A549 (cell line): Measurements from ENCODE around the gene TJP3. TPM values are rescaled to one million over a fixed set of nuclear protein-coding genes. Genes with fewer than 3 reads are reported as not detected.
A peak's percentile ranks its signal among the peaks of the same experiment; 100 is the strongest.

Experiments used
- ATAC-seq, 2 experiments: fragments of 200-7000 bp in 1 of 2; fragments of >200 bp in 1 of 2; cut with Nextera tagmentation in 1 of 2; cut with Tn5 transposase in 1 of 2; 3 replicates each; pipeline versions ENCODE4 v1.8.0 to v1.9.1; 2018 to 2020; ENCODE audit warnings: mild to moderate bottlenecking in 1 of 2, moderate library complexity in 1 of 2
- CTCF ChIA-PET: fragments of 300-600 bp; sonication (Branson Sonifier 250); formaldehyde crosslinking; extraction: SDS; loops from one replicate; lab custom pipeline; 2021; ENCODE audit warnings: antibody characterized with exemption, inconsistent platforms; lab: Yijun Ruan, JAX
- POLR2A ChIA-PET: fragments of 350-600 bp; formaldehyde crosslinking; extraction: SDS; loops from one replicate; lab custom pipeline; 2021; ENCODE audit warnings: antibody characterized with exemption, inconsistent platforms; lab: Yijun Ruan, JAX
- DNase-seq, 2 experiments: peaks; one replicate each; pipeline versions ENCODE4 v3.0.0 to v3.0.0-alpha.2; 2011 to 2016; ENCODE audit warnings: low read depth in 1 of 2, low spot score in 1 of 2
- FAIRE-seq: peaks from 2 replicates; lab custom pipeline; 2011; peaks lifted over from hg19 to GRCh38; lab: Jason Lieb, UNC
- H3K27ac ChIP-seq, 2 experiments: fragments of >200 bp; sonication (Bioruptor Twin); formaldehyde crosslinking; 3 replicates each; pipeline ENCODE4 v1.5.1; 2016 to 2017
- H3K4me1 ChIP-seq: fragments of >200 bp; sonication (Bioruptor Twin); formaldehyde crosslinking; 3 replicates; pipeline ENCODE4 v1.6.1; 2016
- H3K4me2 ChIP-seq: fragments of >200 bp; sonication (Bioruptor Twin); formaldehyde crosslinking; 3 replicates; pipeline ENCODE4 v1.6.1; 2016
- H3K4me3 ChIP-seq: fragments of >200 bp; sonication (Bioruptor Twin); formaldehyde crosslinking; 3 replicates; pipeline ENCODE4 v1.5.1; 2016
- H3K9me3 ChIP-seq: fragments of >200 bp; sonication (Bioruptor Twin); formaldehyde crosslinking; 3 replicates; pipeline ENCODE4 v1.6.1; 2016
- BHLHE40 ChIP-seq: IDR thresholded peaks from 2 replicates; pipeline ENCODE4 v1.6.1; 2012; ENCODE audit warnings: low read depth, low read length, inconsistent platforms
- CBX2 ChIP-seq: fragments of 200-600 bp; sonication (generic); IDR thresholded peaks from 2 replicates; pipeline ENCODE4 v1.6.1; 2016; ENCODE audit warnings: low read depth, mild to moderate bottlenecking, borderline replicate concordance
- CHD2 ChIP-seq: fragments of 150-350 bp; IDR thresholded peaks from 2 replicates; pipeline ENCODE4 v1.6.1; 2014; ENCODE audit warnings: low read length; ENCODE audit not compliant: partially characterized antibody
- EHMT2 ChIP-seq: fragments of 200-600 bp; sonication (generic); IDR thresholded peaks from 2 replicates; pipeline ENCODE4 v1.6.1; 2016; ENCODE audit warnings: antibody characterized with exemption, low read depth, mild to moderate bottlenecking, moderate library complexity
- HDAC2 ChIP-seq: fragments of 200-600 bp; sonication (generic); IDR thresholded peaks from 2 replicates; pipeline ENCODE4 v1.6.1; 2016
- HEYL ChIP-seq: fragments of 250-450 bp; sonication (Bioruptor Pico); IDR thresholded peaks from 2 replicates; pipeline ENCODE4 v1.8.0; 2021; ENCODE audit warnings: mild to moderate bottlenecking, moderate library complexity
- HOXB5 ChIP-seq: fragments of 250-450 bp; sonication (Bioruptor Pico); IDR thresholded peaks from 2 replicates; pipeline ENCODE4 v1.5.0; 2020; ENCODE audit warnings: mild to moderate bottlenecking, moderate library complexity
- JUNB ChIP-seq: fragments of >200 bp; sonication (Bioruptor Twin); formaldehyde crosslinking; IDR thresholded peaks from 2 replicates; pipeline ENCODE4 v1.6.1; 2016
- KDM1A ChIP-seq: fragments of 200-600 bp; sonication (generic); IDR thresholded peaks from 2 replicates; pipeline ENCODE4 v1.6.1; 2016; ENCODE audit warnings: low read depth, mild to moderate bottlenecking
- MAFK ChIP-seq: fragments of 450-650 bp; IDR thresholded peaks from 2 replicates; pipeline ENCODE4 v1.6.1; 2014; ENCODE audit not compliant: partially characterized antibody
- MAZ ChIP-seq: fragments of 150-350 bp; IDR thresholded peaks from 2 replicates; pipeline ENCODE4 v1.6.1; 2014; ENCODE audit warnings: antibody characterized with exemption, low read depth, low read length, borderline replicate concordance
- MYC ChIP-seq: IDR thresholded peaks from 2 replicates; pipeline ENCODE4 v1.6.1; 2012; ENCODE audit warnings: mild to moderate bottlenecking, inconsistent platforms, low read length, improper control_type of control experiment, borderline replicate concordance
- PHF8 ChIP-seq: fragments of 200-600 bp; sonication (generic); IDR thresholded peaks from 2 replicates; pipeline ENCODE4 v1.6.1; 2016; ENCODE audit warnings: low read depth, mild to moderate bottlenecking, antibody characterized with exemption, moderate library complexity, borderline replicate concordance
- POLR2A ChIP-seq: IDR thresholded peaks from 2 replicates; pipeline ENCODE4 v1.6.1; 2012; ENCODE audit warnings: mild to moderate bottlenecking, low read length
- POLR2AphosphoS2 ChIP-seq: conservative IDR thresholded peaks from 2 replicates; pipeline ENCODE4 v1.6.1; 2012; ENCODE audit warnings: low read length, improper control_type of control experiment, inconsistent platforms
- RAD21 ChIP-seq, 2 experiments: fragments of >200 bp in 1 of 2; sonication (Bioruptor Twin) in 1 of 2; formaldehyde crosslinking in 1 of 2; IDR thresholded peaks in 1 of 2; conservative IDR thresholded peaks in 1 of 2; 2 replicates in 1 of 2; 3 replicates in 1 of 2; pipeline ENCODE4 v1.6.1; 2012 to 2018; ENCODE audit warnings: inconsistent platforms in 1 of 2
- RNF2 ChIP-seq: fragments of 200-600 bp; sonication (generic); IDR thresholded peaks from 2 replicates; pipeline ENCODE4 v1.6.1; 2016; ENCODE audit warnings: low read depth, mild to moderate bottlenecking, antibody characterized with exemption, moderate library complexity, borderline replicate concordance
- TFCP2L1 ChIP-seq: fragments of 250-450 bp; sonication (Bioruptor Pico); IDR thresholded peaks from 2 replicates; pipeline ENCODE4 v1.5.0; 2021; ENCODE audit warnings: mild to moderate bottlenecking
- ZC3H11A ChIP-seq: fragments of 450-650 bp; IDR thresholded peaks from 2 replicates; pipeline ENCODE4 v1.6.1; 2014; ENCODE audit warnings: antibody characterized with exemption, mild to moderate bottlenecking
- ZSCAN20 ChIP-seq: fragments of 250-450 bp; sonication (Bioruptor Pico); IDR thresholded peaks from 2 replicates; pipeline ENCODE4 v1.8.0; 2022; ENCODE audit warnings: mild to moderate bottlenecking, moderate library complexity
- WGBS: methylation state at CpG from one replicate; pipeline ENCODE4 v1.1.6; 2017; ENCODE audit errors: missing lambda C conversion rate; 5-methylcytosine and 5-hydroxymethylcytosine counted together
- polyA plus RNA-seq, 4 experiments: library from polyadenylated mRNA; depleted of rRNA in 3 of 4; stranded (reverse); fragments of >200 nt; fragmentation: RNase III in 1 of 4; extraction: RNeasy Plus Mini Kit Qiagen cat#74134 plus additional on column Dnase treatment in 1 of 4; gene quantifications; 2 replicates in 3 of 4; 3 replicates in 1 of 4; pipeline ENCODE4 v1.2.3, GENCODE V29; 2011 to 2017
- TF ChIP-seq, protein P1 (sequence below): fragments of 250-450 bp; sonication (Bioruptor Pico); IDR thresholded peaks from 2 replicates; pipeline ENCODE4 v1.5.0; 2021; ENCODE audit warnings: mild to moderate bottlenecking, moderate library complexity, borderline replicate concordance
- TF ChIP-seq, protein P2 (sequence below): fragments of 200-600 bp; sonication (generic); IDR thresholded peaks from 2 replicates; pipeline ENCODE4 v1.6.1; 2016; ENCODE audit warnings: antibody characterized with exemption, mild to moderate bottlenecking, moderate library complexity

Gene TJP3
- polyA plus RNA-seq, 2 of the 4 experiments (the other 2 are of a cell fraction) = 1.5 to 2.3 TPM

DNA sequence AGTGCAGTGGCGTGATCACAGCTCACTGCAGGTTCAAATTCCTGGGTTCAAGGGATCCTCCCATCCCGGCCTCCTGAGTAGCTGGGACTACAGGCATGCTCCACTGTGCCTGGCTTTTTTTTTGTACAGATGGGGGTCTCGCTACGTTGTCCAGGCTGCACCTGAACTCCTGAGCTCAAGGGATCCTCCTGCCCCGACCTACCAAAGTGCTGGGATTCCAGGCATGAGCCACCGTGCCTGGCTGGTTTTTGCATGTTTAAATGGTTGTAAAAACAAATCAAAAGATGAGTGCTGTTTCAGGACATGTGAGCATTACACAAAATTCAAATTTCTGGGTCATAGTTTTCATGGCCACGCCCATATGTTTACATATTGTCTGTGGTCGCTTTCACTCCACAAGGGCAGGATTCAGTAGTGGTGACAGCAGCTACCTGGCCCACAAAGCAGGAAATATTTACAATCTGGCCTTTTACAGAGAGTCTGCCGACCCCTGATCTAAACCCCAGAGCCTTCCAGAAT is 72.7 kb downstream of the TJP3 start:
- 41% methylated on average over 5 of the region's 9 CpGs for whole genome bisulfite sequencing
- CTCF ChIA-PET = interaction anchor here (0.7 kb wide), 1 partner anchor 19 kb away, joined by 3 read pairs; the partner anchor contains the start of genes APBA3 and MRPL54
- POLR2A ChIA-PET = no interaction called here
- peaks cover 19% of the 10 kb centered on the region for H3K9me3 ChIP-seq
- FAIRE-seq = no peak
- peaks cover 9% of the 10 kb centered on the region; the same call in 1 of the 3 replicates for H3K4me1 ChIP-seq
- H3K4me2 ChIP-seq = no peak overlapping the region
- H3K27ac ChIP-seq = no peak overlapping the region
- no peak for DNase-seq
- no peak for TF ChIP-seq ZSCAN20 (CRISPR knock-in tag)
- TF ChIP-seq POLR2AphosphoS2 = no peak
- no peak for TF ChIP-seq BHLHE40
- no peak for ATAC-seq
- H3K4me3 ChIP-seq = no peak overlapping the region

DNA sequence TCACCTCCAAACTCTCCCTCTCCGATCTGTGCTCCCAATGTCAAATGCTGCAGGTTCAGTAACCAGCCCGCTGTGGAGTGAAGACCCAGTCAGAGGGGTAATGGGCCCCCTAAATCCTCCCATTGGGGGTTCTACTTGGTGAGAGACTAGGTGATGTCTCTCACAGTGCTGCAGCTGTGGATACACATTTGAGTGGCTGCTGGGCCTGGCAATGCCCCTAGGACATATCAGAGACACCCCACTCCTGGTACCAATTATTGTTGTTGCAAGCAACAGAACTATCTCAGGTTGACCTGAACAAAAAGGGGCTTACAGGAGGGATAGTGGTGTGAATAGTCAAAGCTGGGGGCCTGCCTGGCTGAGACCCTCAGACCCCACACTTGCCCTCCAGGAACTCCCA is 73.4 kb downstream of the TJP3 start:
- FAIRE-seq = no peak
- no peak for TF ChIP-seq EHMT2
- TF ChIP-seq, protein P1, sequence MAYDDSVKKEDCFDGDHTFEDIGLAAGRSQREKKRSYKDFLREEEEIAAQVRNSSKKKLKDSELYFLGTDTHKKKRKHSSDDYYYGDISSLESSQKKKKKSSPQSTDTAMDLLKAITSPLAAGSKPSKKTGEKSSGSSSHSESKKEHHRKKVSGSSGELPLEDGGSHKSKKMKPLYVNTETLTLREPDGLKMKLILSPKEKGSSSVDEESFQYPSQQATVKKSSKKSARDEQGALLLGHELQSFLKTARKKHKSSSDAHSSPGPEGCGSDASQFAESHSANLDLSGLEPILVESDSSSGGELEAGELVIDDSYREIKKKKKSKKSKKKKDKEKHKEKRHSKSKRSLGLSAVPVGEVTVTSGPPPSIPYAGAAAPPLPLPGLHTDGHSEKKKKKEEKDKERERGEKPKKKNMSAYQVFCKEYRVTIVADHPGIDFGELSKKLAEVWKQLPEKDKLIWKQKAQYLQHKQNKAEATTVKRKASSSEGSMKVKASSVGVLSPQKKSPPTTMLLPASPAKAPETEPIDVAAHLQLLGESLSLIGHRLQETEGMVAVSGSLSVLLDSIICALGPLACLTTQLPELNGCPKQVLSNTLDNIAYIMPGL (CRISPR knock-in tag) = no peak
- no peak for TF ChIP-seq CHD2
- no peak for TF ChIP-seq JUNB
- no peak for TF ChIP-seq RAD21 (conservative IDR thresholded peaks at IDR 0.05 in 1 of 2, IDR thresholded peaks at IDR 0.05 in 1 of 2)
- TF ChIP-seq MAZ = no peak
- TF ChIP-seq MYC = no peak
- TF ChIP-seq, all 56 proteins: peak for 0
- H3K27ac ChIP-seq = no peak overlapping the region
- ChIA-PET CTCF (interaction anchor here (0.6 kb wide), 1 partner anchor 206 kb away, joined by 4 read pairs; no protein-coding TSS in a partner anchor), POLR2A (no interaction called here)
- peaks cover 19% of the 10 kb centered on the region for H3K9me3 ChIP-seq
- DNase-seq (no peak), ATAC-seq (no peak)
- WGBS = 87% methylated on average over 2 of the region's 2 CpGs
- peaks cover 9% of the 10 kb centered on the region; the same call in 1 of the 3 replicates for H3K4me1 ChIP-seq
- H3K4me2 ChIP-seq = no peak overlapping the region
- no peak overlapping the region for H3K4me3 ChIP-seq

DNA sequence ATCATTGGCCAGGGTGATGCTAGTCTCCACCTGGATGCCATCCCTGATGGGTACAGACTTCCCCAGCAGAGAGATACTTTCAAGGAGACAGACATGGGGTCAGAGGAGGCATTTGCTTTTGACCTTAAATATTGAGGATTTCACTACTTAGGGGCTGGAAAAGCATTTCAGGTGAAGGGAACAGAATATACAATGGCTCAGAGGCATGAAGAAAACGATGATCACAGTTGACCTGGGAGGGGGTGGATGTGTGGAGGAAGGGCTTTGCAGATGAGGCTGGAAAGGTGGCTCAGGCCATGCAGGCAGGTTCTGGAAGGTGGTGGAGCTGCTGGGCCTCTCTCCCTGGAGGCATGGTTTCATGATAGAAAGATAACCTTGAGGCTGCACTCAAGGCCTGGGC is 74.1 kb downstream of the TJP3 start:
- CTCF ChIA-PET = interaction anchor here (0.6 kb wide), 1 partner anchor 206 kb away, joined by 4 read pairs; no protein-coding TSS in a partner anchor

More for the DNA sequence above, 74.1 kb downstream of the TJP3 start:
- no peak for ATAC-seq
- H3K4me1 ChIP-seq = peaks cover 9% of the 10 kb centered on the region; the same call in 1 of the 3 replicates
- no peak for TF ChIP-seq RAD21 (conservative IDR thresholded peaks at IDR 0.05 in 1 of 2, IDR thresholded peaks at IDR 0.05 in 1 of 2)
- TF ChIP-seq POLR2A = no peak
- no peak for TF ChIP-seq HEYL
- TF ChIP-seq, protein P2, sequence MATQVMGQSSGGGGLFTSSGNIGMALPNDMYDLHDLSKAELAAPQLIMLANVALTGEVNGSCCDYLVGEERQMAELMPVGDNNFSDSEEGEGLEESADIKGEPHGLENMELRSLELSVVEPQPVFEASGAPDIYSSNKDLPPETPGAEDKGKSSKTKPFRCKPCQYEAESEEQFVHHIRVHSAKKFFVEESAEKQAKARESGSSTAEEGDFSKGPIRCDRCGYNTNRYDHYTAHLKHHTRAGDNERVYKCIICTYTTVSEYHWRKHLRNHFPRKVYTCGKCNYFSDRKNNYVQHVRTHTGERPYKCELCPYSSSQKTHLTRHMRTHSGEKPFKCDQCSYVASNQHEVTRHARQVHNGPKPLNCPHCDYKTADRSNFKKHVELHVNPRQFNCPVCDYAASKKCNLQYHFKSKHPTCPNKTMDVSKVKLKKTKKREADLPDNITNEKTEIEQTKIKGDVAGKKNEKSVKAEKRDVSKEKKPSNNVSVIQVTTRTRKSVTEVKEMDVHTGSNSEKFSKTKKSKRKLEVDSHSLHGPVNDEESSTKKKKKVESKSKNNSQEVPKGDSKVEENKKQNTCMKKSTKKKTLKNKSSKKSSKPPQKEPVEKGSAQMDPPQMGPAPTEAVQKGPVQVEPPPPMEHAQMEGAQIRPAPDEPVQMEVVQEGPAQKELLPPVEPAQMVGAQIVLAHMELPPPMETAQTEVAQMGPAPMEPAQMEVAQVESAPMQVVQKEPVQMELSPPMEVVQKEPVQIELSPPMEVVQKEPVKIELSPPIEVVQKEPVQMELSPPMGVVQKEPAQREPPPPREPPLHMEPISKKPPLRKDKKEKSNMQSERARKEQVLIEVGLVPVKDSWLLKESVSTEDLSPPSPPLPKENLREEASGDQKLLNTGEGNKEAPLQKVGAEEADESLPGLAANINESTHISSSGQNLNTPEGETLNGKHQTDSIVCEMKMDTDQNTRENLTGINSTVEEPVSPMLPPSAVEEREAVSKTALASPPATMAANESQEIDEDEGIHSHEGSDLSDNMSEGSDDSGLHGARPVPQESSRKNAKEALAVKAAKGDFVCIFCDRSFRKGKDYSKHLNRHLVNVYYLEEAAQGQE = no peak
- TF ChIP-seq TFCP2L1 (CRISPR knock-in tag) = no peak
- no peak for TF ChIP-seq RNF2
- TF ChIP-seq EHMT2 = no peak
- no peak for TF ChIP-seq PHF8
- TF ChIP-seq HOXB5 (CRISPR knock-in tag) = no peak
- TF ChIP-seq KDM1A = peak; percentile 79; the same call in 1 of the 2 replicates
- no peak for TF ChIP-seq MAFK
- 0 out of 2 replicates have a peak, but pooled peaks have one; percentile 51 for TF ChIP-seq HDAC2
- no peak for TF ChIP-seq CBX2
- TF ChIP-seq ZC3H11A = no peak
- H3K4me3 ChIP-seq = no peak overlapping the region
- H3K9me3 ChIP-seq = peaks cover 19% of the 10 kb centered on the region
- WGBS = 85% methylated on average over 1 of the region's 1 CpG
- H3K27ac ChIP-seq = no peak overlapping the region
- no peak for DNase-seq
- no peak overlapping the region for H3K4me2 ChIP-seq
- POLR2A ChIA-PET = no interaction called here
- no peak for FAIRE-seq
